ENCODE measurements around the gene MAP2K7. TPM values are rescaled to one million over a fixed set of nuclear protein-coding genes. Genes with fewer than 3 reads are reported as not detected.
"Not testable (repeated sequence)": the region's sequence is repeated elsewhere in the genome, so short reads cannot be mapped to it uniquely, and the experiment has no call there.

Gene MAP2K7
- total and polyA plus RNA-seq, 12 donors, result 13.1 to 53.8 (median 24.6) TPM

DNA sequence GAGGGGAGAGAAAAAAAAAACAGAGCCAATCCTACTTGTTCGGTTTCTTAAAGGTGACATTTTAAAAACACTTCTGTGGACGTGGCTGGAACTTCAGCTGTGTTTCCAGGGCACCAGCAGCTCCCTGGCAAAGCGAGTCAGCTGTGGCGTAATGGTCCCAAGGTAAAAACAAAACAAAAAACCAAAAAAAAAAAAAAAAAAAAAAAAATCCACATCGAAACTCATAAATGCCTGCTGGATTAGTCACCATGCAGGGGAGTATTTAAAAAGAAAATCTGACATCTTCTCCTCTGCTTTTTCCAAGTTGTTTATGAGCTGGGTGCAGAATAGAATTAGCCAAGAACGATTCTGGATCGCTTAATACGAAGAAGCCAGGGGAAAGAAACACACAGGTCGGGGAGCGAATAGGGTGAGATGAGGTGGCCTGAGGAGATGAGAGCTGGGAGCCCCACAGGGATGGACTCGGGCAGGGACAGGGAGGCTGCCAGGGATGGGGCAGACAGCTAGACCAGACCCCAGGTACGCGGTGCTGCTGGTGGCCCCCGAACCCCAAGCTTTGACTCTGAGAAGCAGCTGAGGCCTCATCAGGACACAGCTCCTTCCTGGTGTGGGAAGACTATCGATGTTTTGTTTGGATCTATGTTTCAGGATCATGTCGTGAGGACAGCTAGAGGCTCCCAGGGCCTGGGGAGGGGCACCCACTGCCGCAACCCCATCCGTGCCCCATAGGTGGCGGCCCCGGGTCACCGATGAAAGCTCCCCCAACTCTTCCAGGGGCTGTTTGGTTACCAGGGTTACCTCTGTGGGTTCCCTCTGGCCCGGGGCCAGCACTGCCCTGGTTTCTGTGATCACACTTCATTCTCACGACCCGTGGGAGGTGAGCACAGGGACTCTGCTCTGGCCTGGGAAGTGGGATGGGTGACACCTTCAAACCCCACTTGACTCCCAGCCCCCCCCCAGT lies 25.3 kb downstream of the MAP2K7 start:
- Histone ChIP-seq H3K27me3 (peaks cover 0 to 8% (median 0%) of the 10 kb centered on the region in 7 donors), H3K9me3 (no peaks in the 10 kb centered on the region), H3K36me3 (peaks cover 17 to 48% (median 39%) of the 10 kb centered on the region in 9 donors), H3K27ac (peak overlapping the region in 9 of 10 donors; percentile 29 to 69 (median 56)), H3K4me1 (peaks cover 9 to 50% (median 32%) of the 10 kb centered on the region in 9 donors), H3K4me3 (no peak overlapping the region)
- 61% methylated on average over 23 to 24 of the region's 24 CpGs for whole genome bisulfite sequencing, 2 donors
- peak in 1 of 8 donors; percentile 8 for ATAC-seq
- no peak for DNase-seq
- TF ChIP-seq, protein P1, sequence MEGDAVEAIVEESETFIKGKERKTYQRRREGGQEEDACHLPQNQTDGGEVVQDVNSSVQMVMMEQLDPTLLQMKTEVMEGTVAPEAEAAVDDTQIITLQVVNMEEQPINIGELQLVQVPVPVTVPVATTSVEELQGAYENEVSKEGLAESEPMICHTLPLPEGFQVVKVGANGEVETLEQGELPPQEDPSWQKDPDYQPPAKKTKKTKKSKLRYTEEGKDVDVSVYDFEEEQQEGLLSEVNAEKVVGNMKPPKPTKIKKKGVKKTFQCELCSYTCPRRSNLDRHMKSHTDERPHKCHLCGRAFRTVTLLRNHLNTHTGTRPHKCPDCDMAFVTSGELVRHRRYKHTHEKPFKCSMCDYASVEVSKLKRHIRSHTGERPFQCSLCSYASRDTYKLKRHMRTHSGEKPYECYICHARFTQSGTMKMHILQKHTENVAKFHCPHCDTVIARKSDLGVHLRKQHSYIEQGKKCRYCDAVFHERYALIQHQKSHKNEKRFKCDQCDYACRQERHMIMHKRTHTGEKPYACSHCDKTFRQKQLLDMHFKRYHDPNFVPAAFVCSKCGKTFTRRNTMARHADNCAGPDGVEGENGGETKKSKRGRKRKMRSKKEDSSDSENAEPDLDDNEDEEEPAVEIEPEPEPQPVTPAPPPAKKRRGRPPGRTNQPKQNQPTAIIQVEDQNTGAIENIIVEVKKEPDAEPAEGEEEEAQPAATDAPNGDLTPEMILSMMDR (IDR thresholded peaks at IDR 0.05), result peak in 6 of 9 donors; percentile 4 to 39 (median 24)
- intact Hi-C loops (cut with DNase I), result loop anchor here in 4 of 10 donors (5.0 to 10.0 kb wide), 2 partner anchors 74 to 77 kb away; no protein-coding TSS in a partner anchor

DNA sequence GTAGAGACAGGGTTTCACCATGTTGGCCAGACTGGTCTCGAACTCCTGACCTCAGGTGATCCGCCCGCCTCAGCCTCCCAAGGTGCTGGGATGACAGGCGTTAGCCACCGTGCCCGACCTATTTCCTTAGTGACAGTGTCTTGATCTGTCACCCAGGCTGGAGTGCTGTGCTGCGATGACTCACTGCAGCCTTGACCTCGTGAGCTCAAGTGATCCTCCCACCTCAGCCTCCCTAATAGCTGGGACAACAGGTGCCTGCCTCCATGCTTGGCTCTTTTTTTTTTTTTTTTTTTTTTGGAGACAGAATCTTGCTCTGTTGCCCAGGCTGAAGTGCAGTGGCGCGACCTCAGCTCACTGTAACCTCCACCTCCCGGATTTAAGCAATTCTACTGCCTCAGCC lies 26.4 kb downstream of the MAP2K7 start:
- peaks cover 17 to 58% (median 47%) of the 10 kb centered on the region in 9 donors for H3K36me3 ChIP-seq
- H3K27ac ChIP-seq, result not testable (repeated sequence)

DNA sequence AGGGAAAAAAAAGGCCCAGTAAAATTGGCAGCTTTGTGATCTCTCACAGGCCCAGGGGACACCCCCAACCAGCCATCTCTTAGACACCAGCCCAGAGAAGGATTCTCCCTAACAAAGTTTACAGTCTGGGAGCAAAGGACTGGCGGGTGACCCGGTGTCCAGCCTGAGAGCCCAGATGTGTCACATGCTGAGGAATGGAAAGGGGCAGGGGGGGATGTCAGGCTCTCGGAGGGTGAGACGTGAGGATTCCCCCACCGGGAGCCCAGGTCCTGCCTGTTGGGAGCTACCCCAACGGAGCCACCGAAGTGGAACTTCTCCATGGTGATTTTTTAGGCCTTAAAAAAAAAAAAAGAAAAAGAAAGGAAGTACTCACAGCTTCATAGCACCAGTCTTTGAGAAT lies 27.1 kb downstream of the MAP2K7 start:
- Histone ChIP-seq H3K4me3 (no peak overlapping the region), H3K4me1 (peaks cover 9 to 38% (median 28%) of the 10 kb centered on the region in 9 donors), H3K27me3 (no peaks in the 10 kb centered on the region), H3K27ac (peak overlapping the region in 2 of 10 donors; percentile 35 to 50), H3K36me3 (peaks cover 17 to 66% (median 53%) of the 10 kb centered on the region in 9 donors), H3K9me3 (no peaks in the 10 kb centered on the region)
- no peak for DNase-seq
- TF ChIP-seq, protein P1 (IDR thresholded peaks at IDR 0.05), result no peak
- no peak for ATAC-seq
- WGBS, 2 donors, result 77 to 81% methylated on average over 7 of the region's 7 CpGs
- intact Hi-C loops (cut with DNase I), result no loop called here

More for the DNA sequence above, 26.4 kb downstream of the MAP2K7 start:
- intact Hi-C loops (cut with DNase I); H3K4me3 ChIP-seq; H3K27me3 ChIP-seq; ATAC-seq; DNase-seq; H3K9me3 ChIP-seq: not testable (repeated sequence)
- peaks cover 9 to 42% (median 28%) of the 10 kb centered on the region in 9 donors for H3K4me1 ChIP-seq
- 92% methylated on average over 10 to 11 of the region's 11 CpGs for WGBS, 2 donors

DNA sequence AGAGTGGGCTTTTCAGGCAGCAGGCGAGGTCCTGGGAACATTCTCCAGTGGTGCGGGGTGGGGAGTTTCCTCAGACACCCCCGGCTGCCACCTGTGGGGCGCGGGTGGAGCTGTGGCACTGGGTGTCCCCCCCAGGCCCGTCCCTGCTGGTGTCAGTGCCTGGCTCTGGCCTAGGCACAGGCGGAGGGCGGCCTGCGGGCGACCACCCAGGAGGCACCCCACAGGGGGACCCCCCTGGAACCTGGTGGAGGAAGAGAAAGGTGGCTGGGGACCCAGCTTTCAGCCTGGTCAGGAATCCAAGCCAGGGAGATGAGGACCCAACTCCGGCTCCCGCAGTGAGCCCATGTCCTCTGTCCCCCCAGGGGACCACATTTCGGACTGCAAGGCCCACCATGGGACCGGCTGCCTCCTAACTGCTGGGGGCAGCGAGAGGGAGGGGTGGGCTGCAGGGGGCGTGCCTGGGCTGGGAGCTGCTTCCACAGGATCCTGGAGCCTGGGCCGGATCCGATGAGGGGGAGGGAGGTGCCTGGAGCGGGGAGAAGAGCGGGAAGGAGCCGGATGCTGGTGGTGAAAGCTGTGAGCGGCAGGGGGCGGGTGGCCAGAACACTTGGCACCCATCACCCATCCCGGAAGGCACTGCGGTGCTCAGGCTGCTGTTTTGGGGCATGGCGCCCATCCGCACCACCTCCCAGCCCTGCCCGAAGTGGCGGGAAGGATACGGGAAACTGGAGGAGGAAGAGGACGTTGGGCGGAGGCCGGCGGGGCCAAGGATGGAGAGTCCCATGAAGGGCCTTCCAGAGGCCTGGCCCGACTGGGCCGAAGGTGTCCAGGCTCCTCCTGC lies 27.8 kb downstream of the MAP2K7 start:
- DNase-seq (no peak), ATAC-seq (no peak)
- H3K27me3 ChIP-seq, result no peaks in the 10 kb centered on the region
- peak overlapping the region in 3 of 10 donors; percentile 10 to 50 (median 35) for H3K27ac ChIP-seq
- H3K4me3 ChIP-seq, result no peak overlapping the region
- TF ChIP-seq, protein P1 (IDR thresholded peaks at IDR 0.05), result no peak
- no peaks in the 10 kb centered on the region for H3K9me3 ChIP-seq
- intact Hi-C loops (cut with DNase I), result no loop called here
- WGBS, 2 donors, result 86 to 87% methylated on average over 36 of the region's 36 CpGs
- peaks cover 6 to 35% (median 24%) of the 10 kb centered on the region in 9 donors for H3K4me1 ChIP-seq
- H3K36me3 ChIP-seq, result peaks cover 17 to 72% (median 60%) of the 10 kb centered on the region in 9 donors
